ENCODE data around the gene ADGRB3.
"Not testable (repeated sequence)": the region's sequence is repeated elsewhere in the genome, so short reads cannot be mapped to it uniquely, and the experiment has no call there.

ADGRB3 gene

DNA sequence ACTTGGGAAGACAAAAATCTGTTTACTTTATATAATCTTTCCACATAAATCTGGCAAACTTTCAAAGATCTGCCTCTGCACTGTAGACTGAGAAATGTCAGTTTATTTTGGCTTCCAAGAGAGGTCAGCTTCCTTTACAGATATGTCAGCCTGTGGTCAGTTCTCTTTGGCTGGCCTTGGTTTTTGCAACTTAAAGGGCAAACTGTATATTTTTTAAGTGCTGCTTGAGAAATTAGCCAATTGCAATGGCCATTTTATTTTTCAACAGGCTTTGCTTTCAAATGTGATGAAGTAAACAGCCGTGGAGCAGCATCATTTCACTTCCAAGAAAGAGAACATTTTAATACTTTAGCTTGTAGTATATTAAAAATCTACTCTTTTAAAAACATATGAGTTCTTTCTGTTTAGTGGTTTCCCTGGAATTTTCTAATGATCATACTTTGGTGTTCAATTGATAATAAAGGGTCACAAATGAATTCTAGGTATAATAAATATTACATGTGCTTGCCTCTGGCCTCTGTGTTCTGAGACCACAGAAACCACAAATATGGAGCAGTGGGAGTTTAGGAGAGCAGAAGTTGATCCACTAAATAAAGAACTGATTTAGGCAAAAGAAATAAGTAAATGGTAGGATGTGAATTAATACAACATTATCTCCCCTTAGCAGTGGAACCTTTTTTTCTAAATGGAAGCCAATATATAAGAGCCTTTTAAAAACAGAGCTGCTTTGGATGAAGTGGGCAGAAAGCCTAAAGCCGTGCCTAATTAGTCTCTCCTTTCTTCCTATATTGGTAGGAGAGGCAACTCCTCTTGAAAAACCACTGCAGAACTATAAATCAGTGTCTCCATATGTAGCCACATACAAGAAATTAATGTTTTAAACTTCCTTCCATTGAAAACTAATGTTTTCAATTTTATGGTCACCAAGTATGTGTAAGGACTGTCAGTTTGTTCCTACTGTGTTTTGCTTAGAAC, 16.2 kb downstream of the ADGRB3 start:
- no peak for DNase-seq

DNA sequence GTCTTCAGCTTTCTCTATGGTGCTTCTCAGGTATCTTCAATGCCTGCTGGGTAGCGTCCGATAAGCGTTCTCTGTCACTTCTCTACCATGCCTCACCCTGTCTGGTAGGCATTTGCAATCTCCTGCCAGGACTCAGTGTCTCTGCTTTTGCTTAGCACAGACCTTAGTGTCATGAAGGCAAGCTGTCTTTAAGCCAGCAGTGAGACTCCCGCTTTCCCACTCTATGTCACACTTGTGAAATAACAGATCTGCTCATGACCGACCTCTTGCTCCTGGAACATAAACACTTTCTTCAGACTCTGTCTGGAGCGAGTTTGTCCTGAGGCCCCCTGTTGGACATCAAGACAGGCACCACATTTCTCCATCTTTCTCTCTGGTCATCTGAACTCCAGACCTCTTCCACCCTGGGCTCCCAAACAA, 17.0 kb downstream of the ADGRB3 start:
- no peak for DNase-seq

DNA sequence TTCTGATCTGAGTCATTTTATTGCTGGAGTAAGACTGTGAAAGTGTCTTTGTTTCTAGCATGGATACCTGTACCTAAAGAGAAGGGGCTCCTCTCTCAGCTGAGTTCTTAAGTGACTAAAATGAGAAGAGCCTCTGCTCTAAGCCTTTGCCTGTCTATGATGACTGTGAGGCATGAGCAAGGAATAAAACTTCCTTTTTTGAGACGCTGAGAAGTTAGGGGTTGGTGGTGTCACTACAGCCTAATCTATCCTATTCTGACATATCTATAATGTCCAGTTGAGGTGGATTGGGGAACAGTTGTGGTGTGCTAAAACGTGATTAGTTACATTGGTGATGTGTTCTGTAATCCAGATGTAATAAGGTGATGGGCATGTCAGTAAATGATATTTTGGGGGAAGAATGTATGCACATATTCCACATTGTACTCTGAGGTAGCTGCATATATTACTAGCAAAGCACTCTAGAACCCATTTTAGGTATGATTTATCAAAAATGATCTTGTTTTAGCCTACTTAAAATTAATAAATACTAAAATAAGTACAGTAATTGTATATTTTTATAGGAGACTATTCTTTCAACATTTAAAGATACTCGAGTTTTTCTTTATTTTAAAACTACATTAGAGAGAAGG, 18.1 kb downstream of the ADGRB3 start:
- no peak for DNase-seq

DNA sequence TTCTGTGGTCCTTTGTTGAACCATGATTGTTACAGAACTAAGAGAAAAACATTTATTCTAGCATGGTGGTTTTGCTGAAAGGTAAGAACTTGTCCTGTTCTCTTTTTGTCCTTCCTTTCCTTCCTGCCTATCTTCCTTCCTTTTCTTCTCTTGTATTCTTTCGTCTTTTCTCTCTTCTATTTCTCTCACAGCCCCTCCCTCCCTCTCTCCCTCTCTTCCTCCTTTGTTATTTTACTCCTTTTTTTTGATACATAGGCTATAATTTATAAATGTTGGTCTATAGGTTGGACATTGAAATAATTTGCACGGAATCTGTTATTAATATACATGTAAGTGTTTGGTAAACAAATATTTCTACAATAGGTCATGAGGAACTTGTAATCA, 18.6 kb downstream of the ADGRB3 start:
- DNase-seq = no peak

DNA sequence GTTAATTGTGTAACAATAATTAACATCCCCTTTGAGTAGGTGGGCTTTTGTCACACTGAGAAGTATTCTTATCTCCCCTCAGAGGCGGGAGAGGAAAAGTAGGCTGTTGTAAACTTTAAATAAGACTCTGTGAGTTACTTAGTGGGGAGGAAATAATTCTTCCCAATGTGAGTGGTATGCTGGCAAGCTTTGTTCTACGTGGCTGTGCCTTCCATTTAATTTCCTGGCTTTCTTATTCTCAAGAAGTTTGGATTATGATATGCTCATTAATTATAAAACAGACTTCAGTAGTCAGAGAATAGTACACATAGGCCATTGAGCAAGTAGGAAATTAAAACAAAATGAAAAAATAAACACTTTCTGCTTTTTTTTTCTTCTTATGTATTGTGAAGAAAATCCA, 19.1 kb downstream of the ADGRB3 start:
- no peak for DNase-seq

DNA sequence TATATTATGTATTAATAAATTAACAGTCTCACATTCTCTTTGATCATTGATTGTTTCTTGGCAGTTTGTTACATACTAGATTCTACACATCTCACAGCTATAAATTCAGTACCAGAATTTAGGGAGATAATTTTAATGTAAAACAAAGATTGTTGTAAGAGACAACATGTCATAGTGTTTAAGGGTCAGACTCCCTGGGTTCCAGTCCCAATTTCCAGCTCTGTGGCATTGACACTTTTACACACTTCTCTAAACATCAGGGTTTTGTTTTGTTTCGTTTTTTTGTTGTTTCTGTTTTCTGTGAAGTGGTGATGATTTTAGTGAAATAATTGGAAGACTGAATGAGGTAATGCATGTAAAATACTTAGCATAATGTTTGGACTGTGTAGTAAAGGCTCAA, 19.9 kb downstream of the ADGRB3 start:
- no peak for DNase-seq

DNA sequence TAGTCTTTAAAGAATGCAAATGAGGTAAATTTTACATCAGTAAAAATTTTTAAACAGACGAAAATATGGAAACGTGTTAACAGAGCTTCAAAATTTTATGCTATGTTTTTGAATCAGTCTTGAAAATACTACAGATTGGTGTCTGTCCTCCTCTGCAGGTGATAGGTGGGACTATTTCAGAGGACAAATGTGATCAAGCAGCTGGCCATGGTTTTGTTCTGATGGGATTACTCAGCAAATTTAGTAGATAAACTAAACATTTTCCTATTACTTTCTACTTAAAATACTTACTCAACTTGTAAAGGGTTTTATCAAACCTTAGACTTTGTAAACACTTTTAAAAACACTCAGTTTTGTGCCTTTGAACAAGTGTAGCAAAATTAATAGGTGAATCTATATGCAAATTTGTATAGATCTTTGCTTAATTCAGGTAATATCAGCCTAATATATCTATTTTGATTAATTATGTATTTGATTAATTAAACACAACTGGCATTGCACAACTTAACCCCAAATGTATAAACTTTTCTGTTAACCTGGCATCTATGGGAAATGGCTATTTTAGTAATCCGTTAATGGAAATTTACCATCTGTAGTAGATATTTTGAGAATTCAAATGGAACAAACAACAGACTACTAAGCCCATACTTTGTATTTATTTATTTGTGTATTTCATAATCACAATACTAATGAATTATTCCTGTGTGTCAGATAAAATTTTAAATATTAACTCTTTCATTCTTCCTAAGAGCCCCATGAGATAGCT, 22.5 kb downstream of the ADGRB3 start:
- no peak for DNase-seq

DNA sequence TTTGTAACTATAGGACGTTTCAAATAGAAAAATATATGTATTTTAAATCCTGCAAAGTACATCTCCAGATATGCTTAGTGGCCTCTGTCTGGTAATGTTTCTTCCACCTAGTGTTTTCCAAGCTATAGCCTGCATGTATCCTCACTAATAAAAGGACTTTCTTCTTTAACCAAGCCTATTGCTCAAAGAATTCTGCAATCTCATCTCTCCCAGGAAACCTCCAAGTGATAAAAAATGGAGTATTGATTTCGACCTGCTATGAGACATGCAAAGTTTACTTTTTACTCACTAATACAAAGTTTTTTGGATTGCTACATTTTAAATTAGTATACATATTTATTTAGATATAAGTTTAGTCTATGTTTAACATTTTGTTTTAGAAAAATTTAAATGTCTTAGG, 23.3 kb downstream of the ADGRB3 start:
- DNase-seq = no peak

DNA sequence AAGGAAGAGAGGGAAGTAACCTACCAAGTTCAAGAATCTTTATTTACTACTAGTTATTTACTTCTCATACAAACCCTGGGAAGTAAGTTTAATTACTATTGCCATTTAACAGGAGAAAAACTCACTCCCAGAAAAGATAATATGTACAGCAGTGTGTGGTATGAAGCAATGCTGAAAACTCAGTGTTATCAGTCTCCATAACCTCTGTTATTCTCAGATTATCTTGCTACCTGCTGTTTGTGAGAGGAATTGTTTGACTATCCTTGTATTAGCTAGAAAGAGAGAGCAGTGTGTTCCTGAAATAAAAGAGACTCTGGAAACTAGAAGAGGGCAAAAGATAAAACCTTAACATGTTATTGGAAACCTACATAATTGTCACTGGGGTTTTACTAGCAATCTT, 38.2 kb downstream of the ADGRB3 start:
- DNase-seq = no peak

DNA sequence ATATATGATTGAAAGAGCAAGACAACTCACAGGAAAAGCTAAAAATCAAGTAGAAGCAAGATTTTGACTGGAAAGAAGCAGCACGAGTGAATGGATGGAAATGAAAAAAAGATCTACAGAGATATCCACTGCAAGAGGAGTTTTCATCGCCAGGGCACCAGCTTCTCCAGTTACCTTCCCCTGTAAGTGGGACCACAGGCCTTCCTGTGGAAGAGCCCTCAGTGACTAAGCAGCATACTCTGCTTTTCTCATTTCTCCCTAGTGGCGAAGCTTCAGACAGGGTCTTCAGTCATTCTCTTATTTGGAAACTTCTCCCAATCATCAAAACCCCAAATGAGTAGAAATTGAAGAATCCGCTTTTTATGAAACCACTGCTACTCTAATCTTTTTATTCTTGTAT, 40.5 kb downstream of the ADGRB3 start:
- no peak for DNase-seq

DNA sequence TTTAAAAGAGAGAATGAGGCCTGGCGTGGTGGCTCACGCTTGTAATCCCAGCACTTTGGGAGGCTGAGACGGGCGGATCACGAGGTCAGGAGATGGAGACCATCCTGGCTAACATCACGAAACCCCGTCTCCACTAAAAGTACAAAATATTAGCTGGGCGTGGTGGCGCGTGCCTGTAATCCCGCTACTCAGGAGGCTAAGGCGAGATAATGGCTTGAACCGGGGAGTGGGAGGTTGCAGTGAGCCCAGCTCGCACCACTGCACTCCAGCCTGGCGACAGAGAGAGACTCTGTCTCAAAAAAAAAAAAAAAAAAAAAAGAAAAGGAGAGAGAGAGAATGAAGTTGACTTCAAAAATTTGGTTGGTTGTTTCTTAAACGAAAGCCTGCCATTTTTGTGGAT, 41.0 kb downstream of the ADGRB3 start:
- not testable (repeated sequence) for DNase-seq

DNA sequence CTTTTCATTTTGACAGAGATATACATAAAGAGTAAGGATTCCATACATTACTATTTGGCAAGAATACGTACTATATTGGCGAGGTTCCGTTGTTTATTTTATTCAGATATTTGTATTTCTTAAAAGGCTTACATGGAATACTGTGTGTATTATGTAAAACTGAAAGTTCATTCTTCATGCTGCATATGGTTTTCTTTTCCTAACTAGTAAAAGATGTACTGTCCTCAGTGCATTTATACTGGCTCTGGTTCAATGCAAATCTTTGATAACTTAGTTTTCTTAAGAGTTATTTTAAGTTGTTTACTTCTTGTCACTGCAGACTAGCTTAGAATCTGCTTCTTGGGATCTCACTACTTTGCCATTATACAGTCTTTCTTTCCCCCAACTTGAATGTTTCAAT, 42.0 kb downstream of the ADGRB3 start:
- DNase-seq = no peak

DNA sequence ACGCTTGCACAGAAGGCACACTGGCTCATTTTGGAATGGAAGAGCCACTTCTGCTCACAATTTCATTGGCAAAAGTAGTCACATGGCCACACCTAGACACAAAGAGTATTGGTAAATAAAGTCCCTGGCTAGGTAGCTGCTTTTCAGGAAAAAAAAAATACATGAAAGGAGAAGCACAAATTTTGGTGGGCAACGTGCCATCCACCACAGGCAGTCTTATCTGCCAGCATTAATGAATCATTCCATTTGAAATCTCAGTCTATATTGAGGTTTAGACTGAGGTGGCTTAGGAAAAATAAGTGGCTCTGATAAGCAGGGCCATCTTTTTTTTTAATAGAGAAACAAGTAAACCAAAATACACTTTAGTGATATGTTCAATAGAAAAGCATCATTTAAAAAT, 44.3 kb downstream of the ADGRB3 start:
- no peak for DNase-seq

DNA sequence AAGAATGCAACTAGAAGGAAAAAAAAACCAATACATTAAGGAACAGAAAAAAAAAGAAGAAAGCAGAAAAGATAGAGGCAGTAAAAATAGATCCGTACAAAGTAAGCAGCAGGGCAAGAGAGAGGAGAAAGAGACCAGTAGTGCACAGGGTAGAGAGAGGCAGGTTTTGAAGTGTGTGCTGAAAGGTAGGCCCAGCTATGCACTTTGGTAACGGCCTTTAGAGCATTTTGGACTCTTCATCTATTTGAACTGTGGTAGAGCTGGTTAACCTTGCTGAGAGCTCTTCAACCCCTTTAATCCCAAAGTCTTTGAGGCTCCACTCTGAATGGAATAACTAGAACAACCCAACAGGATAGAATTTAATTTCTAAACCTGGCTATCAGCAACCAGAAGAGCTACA, 45.2 kb downstream of the ADGRB3 start:
- no peak for DNase-seq

DNA sequence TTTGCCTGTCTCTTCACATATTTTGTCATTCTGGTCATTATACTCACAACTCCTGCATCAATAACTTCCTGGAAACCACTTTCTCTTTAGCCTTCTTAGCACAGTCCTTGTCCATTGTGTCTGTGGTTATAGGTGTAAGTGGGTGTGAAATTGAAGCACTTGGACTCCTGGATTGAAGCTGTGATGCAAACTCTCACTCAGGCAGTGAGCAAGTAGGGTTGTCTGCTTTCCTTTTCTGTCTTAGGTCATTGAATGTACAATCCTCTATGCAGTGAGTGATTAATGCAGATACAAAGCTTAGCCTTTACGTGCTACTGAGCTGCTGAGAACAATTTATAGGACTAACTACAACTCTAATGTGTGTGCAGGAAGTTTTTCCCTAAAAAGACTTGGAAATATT, 54.8 kb downstream of the ADGRB3 start:
- DNase-seq = no peak

DNA sequence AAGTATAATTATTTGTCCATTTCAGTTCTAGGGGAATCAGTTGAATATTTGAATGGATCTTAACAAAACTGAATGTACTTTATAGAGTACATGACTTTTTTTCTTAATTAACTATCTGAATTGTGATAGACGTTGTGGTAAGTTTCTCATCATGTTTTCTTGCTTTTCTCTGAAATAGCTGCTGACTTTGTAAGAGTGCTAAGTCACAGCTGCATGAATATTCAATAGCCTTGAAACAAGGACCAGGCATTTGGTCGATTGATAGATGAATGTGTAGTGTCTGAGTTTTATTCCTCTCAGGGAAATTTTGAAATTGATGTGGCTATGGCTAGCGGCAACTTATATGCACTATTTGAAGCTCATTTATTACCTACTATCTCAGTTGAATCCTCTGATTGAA, 56.0 kb downstream of the ADGRB3 start:
- no peak for DNase-seq

DNA sequence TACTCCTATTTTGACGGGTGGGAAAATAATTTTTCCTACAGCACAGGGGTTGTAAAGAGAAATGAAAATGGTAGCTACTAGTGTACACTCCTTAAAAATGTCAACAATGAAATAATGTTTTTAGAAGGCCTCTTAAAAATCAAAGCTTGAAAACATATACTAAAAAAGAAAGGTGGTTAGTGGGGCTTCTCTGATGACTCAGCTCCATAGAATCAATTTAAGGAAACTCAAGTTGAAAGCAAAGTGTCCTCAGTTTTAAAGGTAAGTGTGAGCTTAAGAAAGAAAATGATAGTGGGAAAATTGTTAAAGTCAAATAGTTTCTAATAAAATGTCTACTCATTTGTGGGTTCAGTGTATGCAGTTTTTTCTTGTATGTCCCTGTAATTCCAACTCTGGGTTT, 58.2 kb downstream of the ADGRB3 start:
- DNase-seq = no peak

DNA sequence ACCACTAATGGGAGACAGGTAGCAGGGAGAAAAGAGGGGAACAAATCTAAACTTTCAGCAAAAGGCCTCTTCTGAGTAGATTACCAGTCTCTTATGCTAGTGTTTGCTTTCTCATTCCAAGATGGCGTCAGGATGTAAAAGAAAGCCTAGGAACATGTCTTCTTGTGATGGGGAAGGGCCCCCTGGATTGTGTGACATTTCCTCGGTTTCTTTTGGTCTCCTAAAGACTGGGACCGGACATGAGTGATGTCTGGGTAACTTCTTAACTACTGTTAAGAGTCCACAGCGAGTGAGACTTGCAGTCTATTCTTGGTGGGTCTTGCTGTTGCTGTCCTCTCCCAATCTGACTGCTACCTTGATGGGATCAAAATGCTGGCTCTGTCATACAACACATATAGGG, 60.3 kb downstream of the ADGRB3 start:
- no peak for DNase-seq

DNA sequence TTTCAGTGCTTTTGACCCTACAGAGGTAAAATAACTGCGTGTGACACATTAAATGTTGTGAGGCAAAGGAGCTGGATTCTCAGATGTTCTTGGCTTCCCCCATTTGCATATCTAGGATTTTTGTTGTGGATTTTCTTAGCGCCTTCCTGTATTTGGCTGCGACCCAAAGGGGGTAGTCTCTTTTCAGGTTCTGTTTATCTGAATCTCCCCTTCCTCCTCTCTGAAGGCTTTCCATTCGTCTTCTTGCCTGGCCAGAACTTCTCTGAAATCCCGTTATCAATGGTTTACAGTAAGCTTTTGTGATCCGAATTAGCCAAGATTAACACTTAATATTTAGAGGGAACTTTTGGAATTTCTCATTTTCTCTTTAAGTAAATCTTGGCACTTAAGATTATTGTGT, 60.8 kb downstream of the ADGRB3 start:
- DNase-seq = no peak

DNA sequence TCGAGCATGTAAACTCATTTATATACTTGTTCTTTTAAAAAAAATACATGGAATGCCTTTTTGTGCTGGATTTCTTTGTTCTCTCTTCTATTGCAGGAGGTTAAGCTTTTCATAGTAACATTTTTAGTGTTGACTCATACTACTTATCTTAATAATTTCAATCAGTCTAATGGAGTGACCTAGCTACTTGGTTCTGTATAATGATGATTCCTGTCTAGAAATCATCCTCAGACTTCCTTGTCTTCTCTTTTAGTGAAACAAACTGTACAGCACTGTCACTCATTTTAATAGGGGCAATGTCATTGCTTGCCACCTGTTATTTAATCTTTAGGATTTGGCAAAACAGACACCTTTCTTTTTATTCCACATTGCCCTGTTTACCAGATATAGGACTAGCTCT, 62.3 kb downstream of the ADGRB3 start:
- no peak for DNase-seq

DNA sequence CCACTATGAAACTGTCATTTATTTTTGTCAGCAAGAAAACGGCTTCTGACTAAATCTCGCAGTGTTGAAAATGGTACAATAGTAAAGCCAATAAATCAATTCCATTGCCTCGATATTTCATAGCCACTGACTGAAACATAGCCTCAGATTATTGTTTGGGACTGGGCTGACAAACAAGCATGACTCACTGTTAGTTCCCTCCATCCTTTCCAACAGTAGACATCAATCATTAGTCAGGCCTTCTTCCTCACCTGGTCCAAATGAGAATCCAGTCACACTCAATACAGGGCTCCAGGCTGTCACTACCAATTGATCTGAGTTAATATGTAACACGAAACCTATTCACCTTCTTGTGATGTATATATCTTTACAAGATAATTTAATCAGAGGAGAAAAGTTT, 66.1 kb downstream of the ADGRB3 start:
- no peak for DNase-seq

DNA sequence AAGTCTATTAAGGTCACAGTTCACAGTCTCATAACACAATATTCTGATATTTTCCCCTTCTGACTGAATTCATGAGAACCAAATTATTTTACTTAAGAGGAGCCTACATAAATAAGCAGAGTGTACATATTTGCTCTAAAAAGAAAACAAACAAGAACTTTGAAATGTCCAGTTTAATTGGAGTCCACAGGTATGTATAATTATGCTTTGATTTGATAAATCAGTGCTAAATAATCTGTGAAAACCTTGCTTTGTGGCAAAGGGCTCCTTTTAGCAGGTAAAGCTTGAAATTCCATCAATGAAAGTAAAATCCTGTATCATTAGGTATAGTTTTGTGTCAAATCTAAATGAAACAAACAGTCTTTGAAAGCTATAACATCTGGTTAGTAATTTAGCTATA, 69.4 kb downstream of the ADGRB3 start:
- no peak for DNase-seq

DNA sequence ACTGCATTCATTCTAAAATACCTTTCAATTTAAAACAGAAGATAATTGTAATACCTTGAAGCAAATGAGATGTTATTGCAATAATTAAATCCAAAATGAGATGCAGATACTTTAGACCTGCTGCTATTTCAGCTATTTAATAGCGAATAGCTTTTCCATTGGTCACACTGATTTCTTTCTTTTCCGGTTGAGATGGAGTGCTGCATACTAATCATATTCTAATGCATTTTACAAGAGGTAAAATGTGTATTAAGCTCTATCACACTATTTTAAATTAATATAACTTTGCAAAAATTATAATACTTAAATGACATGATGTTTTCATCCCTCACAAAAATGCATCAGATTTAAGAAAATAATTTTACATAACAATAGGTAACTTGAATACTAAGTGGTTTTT, 74.0 kb downstream of the ADGRB3 start:
- no peak for DNase-seq

DNA sequence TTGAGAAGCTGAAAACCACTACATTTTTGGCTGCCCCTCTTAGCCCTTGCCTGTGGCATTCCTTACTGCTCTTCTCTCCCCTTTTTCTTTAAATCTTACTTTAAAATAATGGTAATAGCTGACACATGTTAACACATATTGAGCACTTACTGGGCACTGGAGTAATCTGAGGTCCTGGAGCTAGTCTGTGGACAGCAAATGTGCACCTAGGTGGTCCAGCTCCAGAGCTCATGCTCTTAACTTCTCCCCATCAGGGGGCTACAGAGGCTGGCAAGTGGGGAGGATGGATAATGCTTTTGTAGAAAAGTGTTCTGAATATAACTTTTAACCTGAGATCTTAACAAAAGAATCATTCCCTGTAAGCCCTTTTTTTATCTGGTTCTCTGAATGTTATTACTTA, 74.8 kb downstream of the ADGRB3 start:
- no peak for DNase-seq
